Activated T-cell treated with anti-CD3 and anti-CD28 coated beads, Interleukin-2, amount 50 U/mL, for 1 hour (primary cell): ENCODE measurements around the gene GAS6.

Source experiments
- DNase-seq: peaks from one replicate; pipeline ENCODE4 v3.0.0-alpha.2; 2020

Gene GAS6

DNA sequence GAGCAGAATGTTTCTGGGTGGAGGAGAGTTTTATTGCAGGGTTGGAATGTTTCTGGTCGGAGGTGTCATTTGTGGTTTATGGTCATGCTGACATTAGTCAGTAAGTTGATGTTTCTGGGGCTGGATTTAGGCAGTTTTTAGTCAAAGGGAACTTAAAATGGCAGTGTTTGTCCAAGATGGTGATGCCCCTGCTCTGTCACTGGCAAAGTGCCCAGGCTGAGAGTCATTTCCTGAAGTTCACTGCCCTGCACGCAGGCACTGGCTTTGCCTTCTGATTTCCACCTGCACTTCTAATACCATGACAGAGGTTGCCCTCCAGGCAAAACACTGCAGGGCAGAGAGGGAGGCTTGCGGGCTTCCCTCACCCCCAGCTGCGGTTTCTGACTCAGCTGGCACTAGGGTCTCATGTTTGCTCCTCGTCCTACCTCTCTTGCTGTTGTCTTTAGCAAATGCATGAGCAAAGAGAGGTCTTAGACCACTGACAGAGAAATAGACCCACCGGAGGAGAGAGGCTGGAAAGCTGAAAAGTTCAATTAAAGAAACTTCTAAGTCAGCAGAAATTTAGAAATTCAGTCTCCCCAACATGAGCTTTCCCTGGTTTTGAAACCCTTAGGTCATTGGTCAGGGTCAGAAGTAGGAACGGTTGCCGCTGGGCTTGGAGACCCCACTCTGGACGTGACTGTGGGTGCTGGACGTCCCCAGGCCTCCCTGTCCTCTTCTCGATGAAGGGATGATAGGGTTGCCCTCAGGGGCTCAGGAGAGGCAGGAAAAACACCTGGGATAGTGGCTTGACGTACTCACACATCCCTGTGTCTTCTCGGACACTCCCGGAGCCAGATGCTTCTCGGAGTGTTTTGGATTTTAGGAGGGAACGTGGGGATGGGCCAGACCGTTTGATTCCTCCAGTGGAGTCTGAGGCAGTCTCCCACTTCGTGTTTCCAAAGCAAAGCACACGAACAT, 78.5 kb downstream of the GAS6 start:
- DNase-seq: no peak

GRCh38 chr13:113784645-113785024, 79.2 kb downstream of the GAS6 start:
- no peak for DNase-seq

- no peak for DNase-seq
These were observed 79.8 kb downstream of the GAS6 start for GRCh38 chr13:113783966-113784644.

GRCh38 chr13:113783200-113783881, 80.5 kb downstream of the GAS6 start:
- no peak for DNase-seq

DNA sequence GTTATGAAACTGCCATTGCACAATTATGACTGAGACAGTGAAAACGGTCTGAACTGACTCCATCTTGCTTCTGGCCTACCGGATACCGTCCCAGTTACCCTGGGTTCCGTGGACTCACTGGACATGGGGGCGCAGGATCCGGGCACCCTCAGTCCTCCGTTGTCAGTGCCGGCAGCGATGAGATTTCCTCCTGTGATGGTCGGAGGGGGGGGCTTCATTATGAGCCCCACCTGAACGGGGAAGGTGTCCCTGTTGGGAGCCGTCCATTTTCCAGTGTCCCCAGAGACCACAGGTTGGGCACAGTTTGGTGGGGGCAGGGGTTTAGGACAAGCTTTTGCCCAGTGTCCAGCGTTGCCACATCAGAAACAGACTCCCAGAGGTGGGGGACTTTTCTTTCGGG, 81.4 kb downstream of the GAS6 start:
- DNase-seq: no peak

- no peak for DNase-seq
These were observed 82.3 kb downstream of the GAS6 start for GRCh38 chr13:113781571-113781970.

GRCh38 chr13:113777311-113778260, 86.3 kb downstream of the GAS6 start:
- DNase-seq: peak; percentile 16

- peak; percentile 8 for DNase-seq
These were observed 87.4 kb downstream of the GAS6 start for GRCh38 chr13:113776231-113777125.

GRCh38 chr13:113775451-113776145, 88.3 kb downstream of the GAS6 start:
- DNase-seq: peak; percentile 10

DNA sequence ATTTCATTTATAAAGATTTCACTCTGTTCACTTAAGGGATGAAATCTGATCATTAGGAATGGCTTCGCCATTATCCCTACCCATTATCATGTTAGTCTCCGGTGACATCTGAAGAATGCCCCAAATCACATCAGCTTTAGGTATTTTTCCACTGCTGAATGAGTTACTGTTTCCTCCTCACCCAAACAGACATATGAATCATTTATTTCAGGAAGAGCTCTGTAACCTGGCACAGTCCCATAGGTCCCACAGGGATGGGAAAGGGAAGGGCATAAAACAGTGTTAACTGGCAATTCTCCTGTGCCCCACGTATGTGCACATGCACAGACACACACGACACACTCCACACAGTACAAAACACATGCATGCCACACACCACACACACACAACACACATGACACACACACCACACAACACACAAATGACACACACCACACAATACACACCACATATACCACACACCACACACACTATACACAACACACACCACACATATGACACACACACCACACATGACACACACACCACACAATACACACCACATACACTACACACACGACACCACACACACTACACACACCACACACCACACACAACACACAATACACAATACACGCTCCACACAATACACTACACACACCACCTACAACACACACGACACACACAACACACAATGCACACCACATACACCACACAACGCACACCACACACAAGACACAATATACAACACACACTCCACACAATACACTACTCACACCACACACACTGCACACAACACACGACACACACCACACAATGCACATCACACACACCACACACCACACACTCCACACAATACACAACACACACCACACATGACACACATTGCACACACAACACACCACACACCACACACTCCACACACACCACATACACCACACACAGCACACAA, 89.4 kb downstream of the GAS6 start:
- no peak for DNase-seq

DNA sequence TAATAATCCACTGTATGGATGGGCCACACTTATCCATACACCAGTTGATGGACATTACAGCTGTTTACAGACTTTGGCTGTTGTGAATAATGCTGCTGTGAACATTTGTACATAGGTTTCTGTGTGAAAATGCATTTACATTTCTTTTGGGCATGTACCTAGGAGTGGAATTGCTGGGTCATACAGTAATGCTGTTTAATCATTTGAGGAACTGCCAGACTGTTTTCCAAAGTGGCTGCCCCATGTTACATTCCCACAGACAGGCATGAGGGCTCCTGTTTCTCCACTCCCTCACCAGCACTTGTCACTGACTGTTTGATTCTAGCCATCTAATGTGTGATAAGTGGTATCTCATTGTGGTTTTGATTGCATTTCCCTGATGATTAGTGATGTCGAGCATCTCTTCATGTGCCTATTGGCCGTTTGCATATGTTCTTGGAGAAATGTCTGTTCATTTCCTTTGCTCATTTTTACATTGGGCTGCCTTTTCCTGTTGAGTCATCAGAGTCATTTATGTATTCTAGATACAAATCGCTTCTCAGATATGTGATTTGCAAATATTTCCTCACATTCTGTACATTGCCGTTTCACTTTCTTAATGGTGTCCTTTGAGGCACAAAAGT, 92.1 kb downstream of the GAS6 start:
- no peak for DNase-seq

GRCh38 chr13:113770937-113771336, 92.9 kb downstream of the GAS6 start:
- no peak for DNase-seq
